Stimulated activated naive B cell treated with anti-CD40 and anti-IgM and Interleukin-4, amounts not matched to agents 10 μg/mL and 1 μg/mL and 100 μg/mL, for 72 hours (primary cell): Measurements from ENCODE around the gene SMURF2.
A peak's percentile ranks its signal among the peaks of the same experiment; 100 is the strongest.

Source experiments
- ATAC-seq, 2 donors: fragments of 150-1000 bp; cut with Tn5 transposase; replicated peaks; 2 replicates each; pipeline ENCODE4 v1.10.0; 2021; ENCODE audit warnings: moderate library complexity in 1 of 2
- DNase-seq: peaks from one replicate; pipeline ENCODE4 v3.0.0; 2021
- H3K27ac Mint-ChIP-seq: one replicate; pipeline ENCODE4 v1.8.0; 2022; ENCODE audit warnings: mild to moderate bottlenecking, mixed read lengths
- H3K27me3 Mint-ChIP-seq, 2 donors: one replicate each; pipeline ENCODE4 v1.8.0; 2022; ENCODE audit warnings: mixed read lengths in 2 of 2
- H3K36me3 Mint-ChIP-seq, 2 donors: one replicate each; pipeline ENCODE4 v1.8.0; 2022; ENCODE audit warnings: mixed read lengths in 2 of 2, mild to moderate bottlenecking in 1 of 2
- H3K4me1 Mint-ChIP-seq, 2 donors: one replicate each; pipeline ENCODE4 v1.8.0; 2022; ENCODE audit warnings: mixed read lengths in 2 of 2, mild to moderate bottlenecking in 1 of 2
- H3K4me3 Mint-ChIP-seq, 2 donors: one replicate each; pipeline ENCODE4 v1.8.0; 2022; ENCODE audit warnings: mild to moderate bottlenecking in 2 of 2, mixed read lengths in 2 of 2, moderate library complexity in 1 of 2
- H3K9me3 Mint-ChIP-seq, 2 donors: one replicate each; pipeline ENCODE4 v1.8.0; 2022; ENCODE audit warnings: mixed read lengths in 2 of 2, mild to moderate bottlenecking in 1 of 2

Gene SMURF2

GRCh38 chr17:64508683-64509082, 153.4 kb downstream of the SMURF2 start:
- peaks cover 20 to 30% of the 10 kb centered on the region in 2 donors for H3K4me1 Mint-ChIP-seq
- ATAC-seq = no peak
- no peak overlapping the region for H3K27ac Mint-ChIP-seq
- no peaks in the 10 kb centered on the region for H3K27me3 Mint-ChIP-seq
- H3K36me3 Mint-ChIP-seq = peaks cover 36 to 49% of the 10 kb centered on the region in 2 donors
- H3K4me3 Mint-ChIP-seq = peak overlapping the region in 1 of 2 donors; percentile 43
- no peak for DNase-seq
- H3K9me3 Mint-ChIP-seq = no peaks in the 10 kb centered on the region

DNA sequence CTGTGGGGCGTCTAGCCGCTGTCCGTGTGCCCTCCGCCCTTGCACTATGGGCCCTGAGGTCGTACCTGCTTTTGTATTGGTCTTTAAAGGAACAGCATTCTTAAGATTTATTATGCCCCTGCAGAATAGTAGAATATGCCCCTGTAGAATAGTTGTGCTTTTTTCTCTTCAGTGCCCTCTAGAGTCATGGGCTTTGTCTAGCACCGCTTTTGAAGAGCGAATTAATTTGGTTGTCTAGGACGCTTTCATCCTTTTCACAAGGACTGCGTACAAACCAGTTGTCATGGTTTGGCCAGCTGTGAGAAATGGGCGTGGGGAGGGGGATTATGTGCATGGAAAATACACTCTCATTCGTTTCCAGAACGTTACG, 154.7 kb downstream of the SMURF2 start:
- Mint-ChIP-seq H3K27ac (peak overlapping the region; percentile 100), H3K4me1 (peaks cover 27 to 32% of the 10 kb centered on the region in 2 donors), H3K4me3 (peak overlapping the region; percentile 97 to 98), H3K9me3 (no peaks in the 10 kb centered on the region), H3K36me3 (peaks cover 45 to 53% of the 10 kb centered on the region in 2 donors), H3K27me3 (no peaks in the 10 kb centered on the region)
- peak; percentile 20 for DNase-seq
- peak; percentile 33 to 42 for ATAC-seq

DNA sequence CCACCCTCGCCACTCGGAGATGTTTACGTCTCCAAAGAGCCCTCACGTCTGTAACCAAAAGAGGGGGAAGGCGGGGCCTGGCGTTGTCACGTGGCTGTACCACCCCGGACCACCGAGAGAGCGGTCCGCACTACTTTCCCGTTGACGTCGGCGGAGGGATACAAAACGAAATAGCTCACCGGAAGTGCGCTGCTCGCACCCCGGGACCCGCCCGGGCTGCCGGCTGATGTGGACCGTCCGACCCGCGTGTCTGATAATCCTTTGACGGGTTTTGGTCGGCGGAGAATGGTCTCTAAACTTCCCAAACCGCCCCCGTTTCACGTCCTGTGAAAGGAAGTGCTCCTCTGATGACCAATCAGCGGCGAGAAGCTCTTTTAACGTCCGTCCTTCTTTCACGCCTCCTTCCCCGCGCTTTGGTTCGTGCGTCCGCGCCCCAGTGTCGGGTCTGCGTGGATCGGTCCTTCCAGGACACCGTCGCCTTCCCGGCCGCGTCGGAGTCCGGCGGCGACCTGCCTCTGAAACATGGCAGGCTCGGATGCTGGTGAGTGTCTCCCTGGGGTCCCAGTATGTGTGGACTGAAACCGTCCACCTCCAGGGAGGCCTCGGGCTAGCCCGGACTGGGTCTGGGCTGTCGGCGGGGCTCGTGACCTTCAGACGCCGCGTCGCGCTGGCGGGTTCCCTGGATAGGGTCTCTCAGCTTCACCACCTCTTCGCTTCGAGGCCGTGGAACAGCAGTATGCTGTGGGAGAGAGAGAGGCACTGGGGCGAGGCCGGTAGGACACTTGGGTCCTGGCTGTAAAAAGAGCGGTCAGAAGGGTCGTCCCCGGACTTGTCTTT, 155.3 kb downstream of the SMURF2 start, which contains the start of gene CEP95:
CEP95 (plus strand) TSS at position 402 of the 837 bp plus-strand sequence; CDS start at position 523, 121 bp downstream.
- DNase-seq = peak; percentile 97
- Mint-ChIP-seq H3K27ac (peak within 1 kb of the TSS; percentile 100), H3K4me3 (peak within 1 kb of the TSS; percentile 97 to 98), H3K4me1 (peaks cover 33 to 38% of the 10 kb centered on the region in 2 donors), H3K36me3 (peaks cover 47 to 59% of the 10 kb centered on the region in 2 donors), H3K9me3 (no peaks in the 10 kb centered on the region), H3K27me3 (no peaks in the 10 kb centered on the region)
- peak; percentile 67 to 76 for ATAC-seq

DNA sequence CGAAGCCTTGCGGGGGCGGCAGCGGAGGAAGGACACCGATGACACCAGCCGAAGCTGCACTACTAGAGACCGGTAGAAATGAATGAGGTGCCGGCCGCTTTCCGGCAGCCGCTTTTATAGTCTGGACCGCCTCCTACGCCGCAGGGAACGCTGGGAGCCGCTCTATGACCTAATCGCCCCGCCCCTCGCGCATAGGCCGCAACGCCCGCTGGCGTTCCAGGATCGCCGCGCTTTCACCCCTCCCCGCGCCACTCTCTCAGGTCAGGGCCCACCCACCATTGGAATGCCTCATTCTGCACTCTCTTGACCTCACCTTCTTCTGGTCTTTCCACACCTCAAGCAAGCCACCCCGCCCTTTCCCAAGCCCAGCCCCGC, 155.9 kb downstream of the SMURF2 start, which contains the start of gene DDX5:
DDX5 (minus strand) TSS at position 89 of the 375 bp plus-strand sequence. CDS start 170 bp downstream, outside the sequence.
- Mint-ChIP-seq H3K4me1 (peaks cover 39 to 44% of the 10 kb centered on the region in 2 donors), H3K36me3 (peaks cover 49 to 63% of the 10 kb centered on the region in 2 donors), H3K4me3 (peak within 1 kb of the TSS; percentile 97 to 98), H3K27ac (peak within 1 kb of the TSS; percentile 100), H3K9me3 (no peaks in the 10 kb centered on the region), H3K27me3 (no peaks in the 10 kb centered on the region)
- peak; percentile 97 for DNase-seq
- peak; percentile 68 to 76 for ATAC-seq

DNA sequence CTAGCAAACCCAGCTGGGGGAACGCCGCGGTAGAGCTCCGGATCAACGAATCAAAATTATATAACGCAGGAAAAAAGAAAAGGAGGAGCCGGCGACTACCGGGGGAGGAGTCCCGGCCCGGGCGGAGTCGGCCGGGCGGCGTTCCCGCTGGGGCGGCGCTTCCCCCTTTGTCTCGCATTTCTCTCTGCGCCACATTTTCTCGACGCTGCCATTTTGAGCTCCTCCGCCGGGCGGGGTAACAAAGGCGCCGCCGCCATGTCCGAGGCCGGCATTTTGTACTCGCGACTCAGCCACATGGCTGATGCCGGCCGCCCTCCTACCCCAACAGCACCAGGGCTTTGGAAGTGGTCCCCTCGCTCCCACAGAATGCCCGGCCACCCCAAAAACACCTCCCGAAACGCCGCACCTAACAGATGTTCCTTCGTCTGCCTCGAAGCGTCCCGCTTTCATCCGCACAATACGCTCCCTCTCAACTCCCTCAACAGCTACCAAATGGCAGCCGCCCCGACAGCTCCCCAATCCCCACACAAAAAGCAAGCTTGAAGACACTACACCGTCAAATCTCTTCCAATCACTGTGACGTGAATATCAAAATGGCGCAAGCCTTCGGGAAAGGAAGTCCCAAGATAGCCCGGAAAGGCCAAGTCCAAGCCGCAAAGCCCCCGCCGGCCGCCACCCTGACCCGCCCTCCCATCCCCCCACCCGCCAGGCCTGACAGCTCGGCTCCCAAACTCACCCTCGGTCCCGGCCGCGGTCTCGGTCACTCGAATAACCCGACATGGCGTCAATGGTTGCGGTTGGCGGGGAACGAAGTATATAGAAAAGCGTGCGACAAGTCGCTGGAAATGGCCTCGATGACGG, 156.5 kb downstream of the SMURF2 start:
- Mint-ChIP-seq H3K27ac (peak overlapping the region; percentile 100), H3K4me3 (peak overlapping the region; percentile 97 to 98), H3K9me3 (no peaks in the 10 kb centered on the region), H3K27me3 (no peaks in the 10 kb centered on the region), H3K4me1 (peaks cover 45 to 47% of the 10 kb centered on the region in 2 donors), H3K36me3 (peaks cover 51 to 65% of the 10 kb centered on the region in 2 donors)
- ATAC-seq (peak; percentile 28 to 36), DNase-seq (peak; percentile 76)

DNA sequence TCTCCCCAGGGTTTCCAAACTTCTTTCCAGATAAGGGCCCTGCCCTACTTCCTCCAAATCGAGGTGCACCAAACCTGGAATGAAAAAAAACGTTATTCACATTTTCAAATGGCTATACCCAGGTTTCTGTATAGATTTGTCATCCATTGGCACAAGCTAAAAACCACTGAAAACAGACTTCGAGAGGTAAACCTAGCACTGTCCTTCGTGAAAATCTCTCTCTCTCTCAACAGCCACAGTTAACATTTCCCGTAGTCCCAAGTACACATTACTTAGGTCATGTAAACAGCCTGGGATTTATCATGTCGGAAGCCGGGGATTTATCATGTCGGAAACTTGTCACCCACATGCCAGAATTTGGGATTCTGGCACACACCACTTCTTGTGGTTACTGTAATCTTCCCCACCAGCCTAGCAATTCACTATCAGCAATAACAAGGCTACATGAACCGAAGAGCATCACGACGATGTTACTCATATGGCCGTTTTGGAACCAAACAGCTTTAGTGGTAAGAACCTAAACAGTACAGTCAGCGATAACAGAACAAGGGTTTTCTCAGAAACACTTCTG, 157.3 kb downstream of the SMURF2 start:
- Mint-ChIP-seq H3K27ac (peak overlapping the region; percentile 100), H3K27me3 (no peaks in the 10 kb centered on the region), H3K9me3 (no peaks in the 10 kb centered on the region), H3K4me1 (peaks cover 51 to 52% of the 10 kb centered on the region in 2 donors), H3K36me3 (peaks cover 55 to 67% of the 10 kb centered on the region in 2 donors), H3K4me3 (peak overlapping the region; percentile 97 to 98)
- ATAC-seq (no peak), DNase-seq (no peak)

DNA sequence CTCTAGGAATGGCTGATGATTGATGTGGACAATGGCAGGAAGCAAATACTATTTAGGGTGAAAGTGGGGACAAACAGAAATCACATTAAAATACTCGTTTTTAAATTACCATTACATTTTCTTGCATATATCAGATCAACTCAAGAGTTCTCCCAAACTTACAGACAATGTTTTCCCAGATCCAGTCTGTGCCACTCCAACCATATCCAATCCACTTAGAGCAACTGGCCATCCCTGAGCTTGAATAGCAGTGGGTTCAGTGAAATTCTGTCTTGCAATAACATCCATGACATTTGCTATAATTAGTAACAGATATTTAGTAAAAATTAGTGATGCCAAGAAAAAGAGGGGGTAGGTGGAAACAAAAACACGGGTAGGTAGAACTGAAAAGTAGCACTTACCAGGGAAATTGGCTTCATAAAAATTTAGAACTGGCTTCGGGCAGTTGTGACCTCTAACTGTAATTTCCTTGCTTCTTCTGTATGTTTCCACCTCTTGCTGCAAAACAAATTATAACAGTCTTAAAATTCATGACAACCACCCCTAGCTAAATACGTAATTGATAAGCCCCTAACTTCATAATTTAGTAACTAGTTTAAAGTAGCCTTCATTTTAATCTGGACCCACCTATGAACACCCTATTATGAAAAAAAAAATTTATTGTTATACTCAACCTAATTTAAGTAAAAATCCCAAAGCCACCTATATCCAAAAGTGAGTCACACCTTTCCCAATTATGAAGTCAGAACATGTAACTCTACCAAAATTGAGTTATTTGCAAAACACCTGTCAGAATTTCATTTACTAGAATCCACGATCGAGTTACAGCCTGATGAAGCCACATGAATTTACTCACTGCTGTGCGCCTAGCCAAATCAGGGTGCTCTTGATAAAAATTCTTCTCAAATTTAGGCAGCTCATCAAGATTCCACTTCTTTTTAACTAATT, 158.0 kb downstream of the SMURF2 start:
- Mint-ChIP-seq H3K27ac (peak overlapping the region; percentile 100), H3K27me3 (no peaks in the 10 kb centered on the region), H3K4me3 (peak overlapping the region; percentile 97 to 98), H3K9me3 (no peaks in the 10 kb centered on the region), H3K36me3 (peaks cover 58 to 74% of the 10 kb centered on the region in 2 donors), H3K4me1 (peaks cover 54 to 60% of the 10 kb centered on the region in 2 donors)
- ATAC-seq = no peak
- no peak for DNase-seq

- peaks cover 59 to 68% of the 10 kb centered on the region in 2 donors for H3K4me1 Mint-ChIP-seq
- peak overlapping the region in 1 of 2 donors; percentile 36 for H3K4me3 Mint-ChIP-seq
- DNase-seq = no peak
- H3K27me3 Mint-ChIP-seq = no peaks in the 10 kb centered on the region
- peak overlapping the region; percentile 86 for H3K27ac Mint-ChIP-seq
- no peak for ATAC-seq
- H3K36me3 Mint-ChIP-seq = peaks cover 61 to 80% of the 10 kb centered on the region in 2 donors
- H3K9me3 Mint-ChIP-seq = no peaks in the 10 kb centered on the region
These were observed 158.8 kb downstream of the SMURF2 start for GRCh38 chr17:64503341-64503740.

DNA sequence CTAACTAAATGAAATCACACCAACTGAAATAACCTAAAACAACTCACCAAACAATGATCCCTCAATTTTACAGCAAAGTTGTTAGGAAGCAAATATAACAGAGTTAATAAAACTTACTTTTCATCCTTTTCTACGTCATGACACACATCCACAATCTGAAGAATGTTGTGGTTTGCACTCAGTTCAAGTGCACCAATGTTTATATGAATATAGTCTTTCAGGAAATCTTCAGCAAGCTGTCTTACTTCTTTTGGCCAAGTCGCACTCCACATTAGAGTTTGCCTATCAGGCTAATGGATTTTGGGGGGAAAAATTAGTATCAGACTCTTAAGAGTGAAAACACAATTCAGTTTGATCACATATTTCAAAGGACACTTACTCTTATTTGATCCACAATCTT, 159.3 kb downstream of the SMURF2 start:
- Mint-ChIP-seq H3K9me3 (no peaks in the 10 kb centered on the region), H3K4me3 (no peak overlapping the region), H3K27ac (peak overlapping the region; percentile 86)

DNA sequence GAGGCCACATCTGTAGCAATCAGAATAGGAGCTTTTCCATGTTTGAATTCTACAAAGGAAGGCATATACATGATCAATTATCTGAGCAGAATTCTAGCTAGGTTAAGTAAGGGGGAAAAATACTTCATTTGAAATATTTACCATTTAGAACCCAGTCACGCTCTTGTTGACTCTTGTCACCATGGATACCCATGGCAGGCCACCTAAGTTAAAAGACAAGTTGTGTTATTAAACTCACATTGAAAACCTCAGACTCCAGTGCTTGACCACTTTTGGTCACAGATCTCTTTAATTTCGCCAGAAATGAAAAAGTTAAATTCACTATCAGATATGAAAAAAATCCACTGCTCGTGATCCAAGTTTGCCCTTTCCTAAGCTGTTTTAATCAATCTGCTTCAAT, 160.1 kb downstream of the SMURF2 start:
- no peak for DNase-seq
- Mint-ChIP-seq H3K4me1 (peaks cover 60 to 76% of the 10 kb centered on the region in 2 donors), H3K4me3 (no peak overlapping the region), H3K27ac (peak overlapping the region; percentile 86), H3K36me3 (peaks cover 62 to 79% of the 10 kb centered on the region in 2 donors), H3K27me3 (no peaks in the 10 kb centered on the region), H3K9me3 (no peaks in the 10 kb centered on the region)
- no peak for ATAC-seq

More for the DNA sequence above, 159.3 kb downstream of the SMURF2 start:
- DNase-seq (no peak), ATAC-seq (no peak)
- no peaks in the 10 kb centered on the region for H3K27me3 Mint-ChIP-seq
- peaks cover 60 to 73% of the 10 kb centered on the region in 2 donors for H3K4me1 Mint-ChIP-seq
- H3K36me3 Mint-ChIP-seq = peaks cover 62 to 83% of the 10 kb centered on the region in 2 donors

DNA sequence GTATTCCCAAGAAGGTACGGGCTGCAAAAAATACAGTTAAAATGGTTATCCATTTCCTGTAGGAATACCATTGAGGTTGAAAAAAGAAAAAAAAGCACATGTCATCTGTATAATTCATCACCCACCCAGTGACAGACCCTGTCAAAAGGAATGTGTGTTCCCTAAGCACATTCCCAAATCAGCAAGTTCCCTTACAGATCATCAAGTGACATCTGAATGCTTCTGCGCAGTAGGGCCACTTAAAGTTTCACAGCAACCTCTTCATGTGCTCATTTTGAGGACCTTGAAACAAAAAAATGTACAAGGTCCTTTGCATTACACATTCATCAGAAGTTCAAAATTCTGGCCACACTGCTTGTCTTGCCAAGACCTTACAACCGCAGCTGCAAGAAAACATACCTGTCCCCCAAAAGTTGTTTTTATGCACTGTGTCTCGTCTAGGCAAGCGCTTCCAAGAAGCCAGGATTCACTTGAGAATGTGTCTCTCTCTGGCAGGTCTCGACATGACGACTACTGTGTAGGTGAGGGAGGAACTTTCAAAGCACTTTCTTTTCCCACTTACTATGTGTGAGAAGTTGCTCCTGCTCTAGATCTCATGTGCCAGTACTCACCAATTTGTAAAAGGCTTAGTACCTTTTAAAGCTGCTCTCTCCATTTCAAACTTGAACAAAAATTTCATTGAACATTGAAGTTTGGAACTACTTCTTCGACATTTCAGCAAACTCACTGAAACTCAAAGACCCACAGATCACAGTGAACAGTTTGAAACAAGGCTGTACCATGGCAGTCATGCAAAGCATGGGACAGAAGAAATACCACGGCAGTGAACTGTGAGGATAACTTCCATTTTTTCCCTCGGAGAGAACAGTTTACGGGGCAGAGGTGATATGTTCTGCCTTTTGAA, 161.0 kb downstream of the SMURF2 start:
- Mint-ChIP-seq H3K36me3 (peaks cover 70 to 80% of the 10 kb centered on the region in 2 donors), H3K27me3 (no peaks in the 10 kb centered on the region), H3K4me3 (peak overlapping the region in 1 of 2 donors; percentile 59), H3K9me3 (no peaks in the 10 kb centered on the region), H3K4me1 (peaks cover 60 to 82% of the 10 kb centered on the region in 2 donors), H3K27ac (peak overlapping the region; percentile 86)
- ATAC-seq (no peak), DNase-seq (no peak)

DNA sequence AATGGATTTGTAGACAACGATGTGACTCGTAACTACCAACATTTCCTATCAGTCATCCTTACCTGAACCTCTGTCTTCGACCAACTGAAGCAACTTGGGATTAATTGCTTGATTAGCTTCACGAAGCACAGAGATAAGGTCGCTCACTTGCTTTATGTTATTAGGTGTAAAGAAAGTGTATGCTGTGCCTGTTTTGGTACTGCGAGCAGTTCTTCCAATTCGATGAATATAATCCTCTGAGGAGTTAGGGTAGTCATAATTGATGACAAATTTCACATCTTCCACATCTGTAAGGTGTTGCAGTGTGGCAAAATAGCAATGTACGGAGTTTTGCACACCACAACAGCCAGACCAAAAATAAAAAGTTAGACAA, 161.6 kb downstream of the SMURF2 start:
- peak overlapping the region in 1 of 2 donors; percentile 44 for H3K4me3 Mint-ChIP-seq
- peaks cover 59 to 79% of the 10 kb centered on the region in 2 donors for H3K4me1 Mint-ChIP-seq
- peak overlapping the region; percentile 86 for H3K27ac Mint-ChIP-seq
- H3K36me3 Mint-ChIP-seq = peaks cover 64 to 74% of the 10 kb centered on the region in 2 donors
- no peak for ATAC-seq
- H3K9me3 Mint-ChIP-seq = no peaks in the 10 kb centered on the region
- no peaks in the 10 kb centered on the region for H3K27me3 Mint-ChIP-seq
- no peak for DNase-seq
